ENCODE results near the gene AOPEP.

AOPEP gene

GRCh38 chr9:94997727-94998126 is 271.2 kb downstream of the AOPEP start:
- DNase-seq (ENCODE audit: insufficient read length, low spot score), result no peak
- FAIRE-seq, result no peak
- TF ChIP-seq, protein P1, sequence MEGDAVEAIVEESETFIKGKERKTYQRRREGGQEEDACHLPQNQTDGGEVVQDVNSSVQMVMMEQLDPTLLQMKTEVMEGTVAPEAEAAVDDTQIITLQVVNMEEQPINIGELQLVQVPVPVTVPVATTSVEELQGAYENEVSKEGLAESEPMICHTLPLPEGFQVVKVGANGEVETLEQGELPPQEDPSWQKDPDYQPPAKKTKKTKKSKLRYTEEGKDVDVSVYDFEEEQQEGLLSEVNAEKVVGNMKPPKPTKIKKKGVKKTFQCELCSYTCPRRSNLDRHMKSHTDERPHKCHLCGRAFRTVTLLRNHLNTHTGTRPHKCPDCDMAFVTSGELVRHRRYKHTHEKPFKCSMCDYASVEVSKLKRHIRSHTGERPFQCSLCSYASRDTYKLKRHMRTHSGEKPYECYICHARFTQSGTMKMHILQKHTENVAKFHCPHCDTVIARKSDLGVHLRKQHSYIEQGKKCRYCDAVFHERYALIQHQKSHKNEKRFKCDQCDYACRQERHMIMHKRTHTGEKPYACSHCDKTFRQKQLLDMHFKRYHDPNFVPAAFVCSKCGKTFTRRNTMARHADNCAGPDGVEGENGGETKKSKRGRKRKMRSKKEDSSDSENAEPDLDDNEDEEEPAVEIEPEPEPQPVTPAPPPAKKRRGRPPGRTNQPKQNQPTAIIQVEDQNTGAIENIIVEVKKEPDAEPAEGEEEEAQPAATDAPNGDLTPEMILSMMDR (IDR thresholded peaks at IDR 0.05; ENCODE audit: insufficient read depth, missing control alignments), result no peak

- FAIRE-seq (no peak), DNase-seq (ENCODE audit: insufficient read length, low spot score) (no peak)
- TF ChIP-seq, protein P1 (IDR thresholded peaks at IDR 0.05; ENCODE audit: insufficient read depth, missing control alignments), result no peak
Measured at GRCh38 chr9:94999832-95000231, 273.3 kb downstream of the AOPEP start.

- TF ChIP-seq, protein P1 (IDR thresholded peaks at IDR 0.05; ENCODE audit: insufficient read depth, missing control alignments), result no peak
- FAIRE-seq (no peak), DNase-seq (ENCODE audit: insufficient read length, low spot score) (no peak)
Measured at GRCh38 chr9:95000821-95001220, 274.3 kb downstream of the AOPEP start.

GRCh38 chr9:95001720-95002119 is 275.2 kb downstream of the AOPEP start:
- no peak for DNase-seq (ENCODE audit: insufficient read length, low spot score)
- no peak for FAIRE-seq
- TF ChIP-seq, protein P1 (IDR thresholded peaks at IDR 0.05; ENCODE audit: insufficient read depth, missing control alignments), result no peak

DNA sequence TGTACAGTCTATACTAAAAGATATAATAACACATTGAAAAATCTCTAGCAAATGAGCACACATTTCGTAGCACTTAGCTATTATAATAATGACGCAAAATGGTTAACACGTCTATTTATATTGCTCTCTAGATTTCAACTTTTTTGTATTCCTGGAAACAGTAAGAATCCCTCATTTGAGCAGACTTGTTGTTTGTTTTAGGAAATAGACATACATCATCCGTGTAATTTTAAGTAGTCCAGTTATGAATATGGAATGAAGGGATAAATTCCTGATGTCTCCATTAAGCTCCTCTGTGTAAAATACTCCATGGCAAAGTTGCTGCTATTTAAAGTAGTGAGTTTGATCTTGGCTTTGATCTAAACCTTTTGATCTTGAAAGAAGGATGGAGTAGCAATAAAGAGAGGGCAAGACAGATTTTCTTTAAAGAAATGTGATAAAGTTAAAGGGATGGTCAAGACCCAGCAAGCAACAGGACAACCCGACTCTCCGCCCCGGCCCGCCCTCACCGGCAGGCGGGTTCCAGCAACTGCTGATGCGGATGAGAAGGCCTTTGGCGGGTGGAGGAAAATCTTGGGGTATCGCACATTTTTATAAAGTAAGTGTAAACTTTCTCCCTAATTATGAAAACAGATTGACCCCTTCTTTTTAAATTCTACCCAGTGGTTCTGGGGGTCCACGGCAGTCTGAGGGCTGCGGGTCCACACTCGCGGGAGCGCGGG is 277.4 kb downstream of the AOPEP start:
- no peak for FAIRE-seq
- DNase-seq (ENCODE audit: insufficient read length, low spot score), result no peak
- TF ChIP-seq, protein P1 (IDR thresholded peaks at IDR 0.05; ENCODE audit: insufficient read depth, missing control alignments), result no peak

DNA sequence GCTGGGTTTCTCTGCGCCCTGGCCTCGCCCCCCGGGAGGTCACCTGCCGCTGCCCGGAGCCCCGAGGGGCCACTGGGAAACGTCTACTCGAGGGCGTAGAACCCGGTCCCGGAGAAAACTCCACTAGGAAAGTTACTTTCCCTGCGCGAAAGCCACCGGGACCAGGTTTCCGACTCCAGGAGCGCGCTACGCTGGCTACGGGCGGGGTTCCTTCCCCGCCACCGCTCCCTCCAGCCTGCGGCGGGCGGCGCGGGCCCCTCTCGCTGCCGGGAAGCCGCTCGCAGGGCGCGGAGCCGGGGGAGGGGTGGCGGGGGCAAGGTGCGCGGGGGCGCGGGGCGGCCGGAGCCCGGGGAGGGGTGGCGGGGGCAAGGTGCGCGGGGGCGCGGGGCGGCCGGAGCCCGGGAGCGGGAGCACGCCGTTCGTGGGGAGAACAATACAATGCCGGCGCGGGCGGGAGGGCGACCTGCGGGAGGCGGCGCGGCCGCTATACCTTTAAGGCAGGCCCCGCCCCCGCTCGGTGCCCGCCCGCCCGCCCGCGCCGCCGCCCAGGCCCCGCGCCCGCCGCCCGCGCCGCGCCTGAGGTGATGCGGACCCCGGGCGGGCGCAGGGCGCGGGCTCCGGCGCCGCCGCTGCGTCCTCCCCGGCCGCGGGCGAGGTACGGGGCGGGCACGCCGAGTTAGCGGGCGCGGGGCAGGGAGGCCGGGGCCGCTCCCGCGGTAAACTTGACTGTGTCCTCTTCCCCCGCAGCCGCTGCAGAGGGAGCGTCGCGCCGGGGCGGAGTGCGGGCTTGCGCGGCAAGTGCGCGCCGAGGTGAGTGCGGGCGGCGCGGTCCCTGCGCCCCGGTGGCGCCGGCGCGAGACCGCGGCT is 278.1 kb downstream of the AOPEP start:
- no peak for FAIRE-seq
- DNase-seq (ENCODE audit: insufficient read length, low spot score), result no peak
- TF ChIP-seq, protein P1 (IDR thresholded peaks at IDR 0.05; ENCODE audit: insufficient read depth, missing control alignments), result no peak

Measured in D721Med (cell line).